ENCODE results near the gene BLOC1S1.

BLOC1S1 gene

DNA sequence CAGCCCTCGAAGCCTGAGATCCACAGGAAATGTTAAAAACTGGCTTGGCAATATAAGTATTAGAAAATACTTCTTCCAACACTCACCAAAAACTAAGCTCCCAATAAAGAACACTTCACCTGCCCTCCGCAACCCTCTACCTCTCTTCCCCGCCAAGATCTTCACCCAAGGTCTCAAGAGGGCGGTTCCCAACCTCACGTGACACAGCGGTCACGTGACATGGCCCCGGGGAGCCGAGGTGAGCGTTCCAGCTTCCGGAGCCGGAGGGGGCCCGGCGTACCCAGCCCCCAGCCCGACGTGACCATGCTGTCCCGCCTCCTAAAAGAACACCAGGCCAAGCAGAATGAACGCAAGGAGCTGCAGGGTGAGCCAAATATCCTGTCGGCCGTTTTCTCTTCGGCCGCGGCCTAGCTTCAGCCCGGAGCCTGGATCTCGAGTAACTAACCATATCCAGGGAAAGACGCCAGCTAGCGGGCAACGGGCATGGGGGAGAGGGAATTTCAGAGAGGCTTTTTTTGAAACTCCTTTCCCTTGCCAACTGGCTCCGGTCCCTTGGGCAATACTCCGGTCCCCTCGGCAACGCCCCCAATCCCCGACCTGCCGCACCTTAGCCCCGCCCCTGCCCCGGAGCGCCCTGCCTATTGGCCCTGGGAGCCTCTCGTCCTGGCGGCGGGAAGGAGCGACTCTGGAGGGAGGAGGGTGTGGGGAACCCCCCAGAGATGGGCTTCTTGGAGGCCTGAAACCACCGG, at the start of gene BLOC1S1:
BLOC1S1 (plus strand) TSS at position 214 of the 749 bp plus-strand sequence; CDS start at position 220, 6 bp downstream.
- peak within 1 kb of the TSS; percentile 80 for H3K4me3 ChIP-seq (ENCODE audit: control insufficient read depth, low read depth, low read length)
- DNase-seq (ENCODE audit: low read depth), result peak; percentile 63
- TF ChIP-seq, protein P1, sequence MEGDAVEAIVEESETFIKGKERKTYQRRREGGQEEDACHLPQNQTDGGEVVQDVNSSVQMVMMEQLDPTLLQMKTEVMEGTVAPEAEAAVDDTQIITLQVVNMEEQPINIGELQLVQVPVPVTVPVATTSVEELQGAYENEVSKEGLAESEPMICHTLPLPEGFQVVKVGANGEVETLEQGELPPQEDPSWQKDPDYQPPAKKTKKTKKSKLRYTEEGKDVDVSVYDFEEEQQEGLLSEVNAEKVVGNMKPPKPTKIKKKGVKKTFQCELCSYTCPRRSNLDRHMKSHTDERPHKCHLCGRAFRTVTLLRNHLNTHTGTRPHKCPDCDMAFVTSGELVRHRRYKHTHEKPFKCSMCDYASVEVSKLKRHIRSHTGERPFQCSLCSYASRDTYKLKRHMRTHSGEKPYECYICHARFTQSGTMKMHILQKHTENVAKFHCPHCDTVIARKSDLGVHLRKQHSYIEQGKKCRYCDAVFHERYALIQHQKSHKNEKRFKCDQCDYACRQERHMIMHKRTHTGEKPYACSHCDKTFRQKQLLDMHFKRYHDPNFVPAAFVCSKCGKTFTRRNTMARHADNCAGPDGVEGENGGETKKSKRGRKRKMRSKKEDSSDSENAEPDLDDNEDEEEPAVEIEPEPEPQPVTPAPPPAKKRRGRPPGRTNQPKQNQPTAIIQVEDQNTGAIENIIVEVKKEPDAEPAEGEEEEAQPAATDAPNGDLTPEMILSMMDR (IDR thresholded peaks at IDR 0.05; ENCODE audit: control insufficient read depth, insufficient read depth, low read depth, low read length, missing control alignments), result no peak

DNA sequence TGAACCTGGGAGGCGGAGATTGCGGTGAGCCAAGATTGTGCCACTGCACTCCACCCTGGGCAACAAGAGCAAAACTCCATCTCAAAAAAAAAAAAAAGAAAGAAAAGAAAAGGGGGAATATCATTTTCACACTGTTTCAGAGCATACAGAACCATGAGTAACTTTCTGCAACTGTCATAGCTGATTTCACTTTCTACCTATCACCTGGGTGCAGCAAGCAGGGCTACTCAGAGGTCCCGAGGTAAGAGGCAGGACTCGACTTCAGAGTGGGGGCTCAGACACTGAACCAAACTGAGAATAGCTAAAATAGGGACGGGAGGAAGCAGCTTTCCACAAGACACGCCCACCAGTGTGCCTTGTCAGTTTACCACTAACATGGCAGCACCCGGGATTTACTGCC, 49.3 kb upstream of the BLOC1S1 start:
- no peak overlapping the region for H3K4me3 ChIP-seq (ENCODE audit: control insufficient read depth, low read depth, low read length)
- DNase-seq (ENCODE audit: low read depth), result no peak
- TF ChIP-seq, protein P1 (IDR thresholded peaks at IDR 0.05; ENCODE audit: control insufficient read depth, insufficient read depth, low read depth, low read length, missing control alignments), result no peak

DNA sequence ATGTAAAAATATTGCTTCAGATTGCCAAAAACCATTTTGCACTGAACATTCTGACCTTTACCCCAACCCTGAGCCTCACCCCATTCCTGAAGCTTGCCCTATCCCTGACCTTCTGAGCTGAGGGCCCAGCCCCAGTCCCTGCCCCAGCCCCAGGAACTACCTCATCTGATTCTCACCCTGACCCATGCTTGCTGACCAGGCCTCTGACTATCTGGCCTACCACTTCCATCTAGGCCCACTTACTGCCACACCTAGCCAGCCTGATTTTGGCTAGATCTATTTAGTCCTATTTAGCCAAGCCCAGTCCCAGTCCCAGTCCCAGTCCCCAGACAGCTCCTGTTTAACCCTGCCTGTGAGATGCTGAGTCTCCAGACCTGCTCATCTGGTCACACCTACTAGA, 45.6 kb upstream of the BLOC1S1 start:
- TF ChIP-seq, protein P1 (IDR thresholded peaks at IDR 0.05; ENCODE audit: control insufficient read depth, insufficient read depth, low read depth, low read length, missing control alignments), result no peak
- H3K4me3 ChIP-seq (ENCODE audit: control insufficient read depth, low read depth, low read length), result no peak overlapping the region
- no peak for DNase-seq (ENCODE audit: low read depth)

DNA sequence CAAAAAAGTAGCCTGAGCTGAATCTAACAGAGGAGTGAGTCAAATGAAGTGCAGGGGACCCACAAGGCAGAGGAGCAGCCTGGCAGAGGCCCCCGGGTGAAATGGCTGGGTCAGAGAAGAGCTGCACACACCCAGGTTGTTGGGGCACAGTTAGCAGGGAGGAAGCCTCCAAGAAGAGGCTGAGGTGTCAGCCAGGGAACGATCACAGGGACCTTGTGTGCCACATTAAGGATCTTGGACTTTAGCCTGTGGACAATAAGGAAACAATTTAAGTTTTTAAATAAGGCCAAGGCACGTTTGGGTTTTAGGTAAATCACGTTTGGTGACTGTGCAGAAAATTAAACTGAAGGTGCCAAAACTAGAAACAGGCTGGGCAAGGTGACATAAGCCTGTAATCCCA, 44.1 kb upstream of the BLOC1S1 start:
- DNase-seq (ENCODE audit: low read depth), result no peak
- no peak overlapping the region for H3K4me3 ChIP-seq (ENCODE audit: control insufficient read depth, low read depth, low read length)
- TF ChIP-seq, protein P1 (IDR thresholded peaks at IDR 0.05; ENCODE audit: control insufficient read depth, insufficient read depth, low read depth, low read length, missing control alignments), result no peak

DNA sequence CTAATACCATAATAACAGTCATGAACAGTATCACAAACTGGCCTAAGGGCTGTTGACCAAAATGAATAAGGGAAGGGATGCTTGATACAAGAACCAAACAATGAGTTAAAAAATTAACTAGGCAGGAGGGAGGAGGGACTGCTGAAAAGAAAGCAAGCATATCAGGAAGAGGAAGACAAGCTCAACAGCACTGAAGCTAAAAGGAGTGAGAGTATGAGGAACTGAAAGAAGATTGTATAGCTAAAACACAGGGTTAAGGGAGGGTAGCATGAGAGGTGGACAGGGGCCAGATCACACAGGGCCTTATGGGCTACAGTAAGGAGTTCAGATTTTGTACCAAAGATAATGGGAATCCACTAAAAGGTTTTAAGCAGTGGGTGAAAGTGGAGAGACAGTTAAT, 42.2 kb upstream of the BLOC1S1 start:
- TF ChIP-seq, protein P1 (IDR thresholded peaks at IDR 0.05; ENCODE audit: control insufficient read depth, insufficient read depth, low read depth, low read length, missing control alignments), result no peak
- no peak overlapping the region for H3K4me3 ChIP-seq (ENCODE audit: control insufficient read depth, low read depth, low read length)
- DNase-seq (ENCODE audit: low read depth), result no peak

DNA sequence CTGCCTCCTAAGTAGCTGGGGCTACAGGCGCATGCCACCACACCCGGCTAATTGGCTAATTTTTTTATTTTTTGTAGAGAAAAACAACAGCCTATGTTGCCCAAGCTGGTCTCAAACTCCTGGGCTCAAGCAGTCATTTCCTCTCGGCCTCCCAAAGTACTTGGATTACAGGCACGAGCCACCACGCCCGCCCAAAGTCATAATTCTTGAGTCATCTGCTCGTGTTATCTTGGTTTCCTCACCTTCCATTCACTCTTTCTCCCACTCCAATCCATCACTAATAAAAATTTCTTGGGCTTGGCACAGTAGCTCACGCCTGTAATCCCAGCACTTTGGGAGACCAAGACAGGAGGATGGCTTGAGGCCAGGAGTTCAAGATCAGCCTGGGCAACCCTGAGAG, 40.2 kb upstream of the BLOC1S1 start:
- TF ChIP-seq, protein P1 (IDR thresholded peaks at IDR 0.05; ENCODE audit: control insufficient read depth, insufficient read depth, low read depth, low read length, missing control alignments), result no peak
- no peak for DNase-seq (ENCODE audit: low read depth)

More for the DNA sequence above, 40.2 kb upstream of the BLOC1S1 start:
- H3K4me3 ChIP-seq (ENCODE audit: control insufficient read depth, low read depth, low read length), result no peak overlapping the region

Measured in AG09309 (cell line).